RWPE1 (cell line): ENCODE results near the gene EFHB.
"Not testable (repeated sequence)": the region's sequence is repeated elsewhere in the genome, so short reads cannot be mapped to it uniquely, and the experiment has no call there.

Experiments
- CTCF ChIA-PET: fragments of 350-600 bp; sonication (Branson Sonifier 250); formaldehyde crosslinking; extraction: SDS; loops from one replicate; lab custom pipeline; 2021; lab: Yijun Ruan, JAX
- POLR2A ChIA-PET: fragments of 400-600 bp; formaldehyde crosslinking; extraction: SDS; loops from one replicate; lab custom pipeline; 2020; ENCODE audit warnings: antibody characterized with exemption; ENCODE audit not compliant: low non-redundant PET; lab: Yijun Ruan, JAX
- DNase-seq: peaks from one replicate; pipeline ENCODE4 v3.0.0; 2012; ENCODE audit warnings: low spot score
- H3K27ac ChIP-seq: fragments of 450-650 bp; 2 replicates; pipeline ENCODE4 v1.5.1; 2017
- CTCF ChIP-seq: fragments of 450-650 bp; conservative IDR thresholded peaks from 2 replicates; pipeline ENCODE4 v1.5.1; 2017; ENCODE audit warnings: low read depth, mild to moderate bottlenecking

Gene EFHB

GRCh38 chr3:19866751-19867347, 67.2 kb downstream of the EFHB start:
- no peak overlapping the region for H3K27ac ChIP-seq
- TF ChIP-seq CTCF, result peak; percentile 72
- CTCF ChIA-PET, result interaction anchor here (0.6 to 0.9 kb wide), 5 partner anchors 12 to 1500 kb away, joined by 3 to 6 read pairs (median 4); no protein-coding TSS in a partner anchor
- POLR2A ChIA-PET, result no interaction called here
- DNase-seq, result peak; percentile 15

- DNase-seq, CTCF ChIA-PET, H3K27ac ChIP-seq, POLR2A ChIA-PET: not testable (repeated sequence)
Observed at GRCh38 chr3:19855318-19855717, 78.7 kb downstream of the EFHB start.

- H3K27ac ChIP-seq, CTCF ChIA-PET, POLR2A ChIA-PET, DNase-seq: not testable (repeated sequence)
Observed at GRCh38 chr3:19846609-19847008, 87.4 kb downstream of the EFHB start.
